GM21825 (cell line): ENCODE results near the gene PPM1N.

ENCODE experiments used
- ATAC-seq: cut with Tn5 transposase; IDR thresholded peaks from one replicate; pipeline ENCODE4 v1.9.1; 2021; ENCODE audit warnings: mild to moderate bottlenecking, moderate library complexity; ENCODE audit not compliant: unreplicated experiment

The PPM1N gene

DNA sequence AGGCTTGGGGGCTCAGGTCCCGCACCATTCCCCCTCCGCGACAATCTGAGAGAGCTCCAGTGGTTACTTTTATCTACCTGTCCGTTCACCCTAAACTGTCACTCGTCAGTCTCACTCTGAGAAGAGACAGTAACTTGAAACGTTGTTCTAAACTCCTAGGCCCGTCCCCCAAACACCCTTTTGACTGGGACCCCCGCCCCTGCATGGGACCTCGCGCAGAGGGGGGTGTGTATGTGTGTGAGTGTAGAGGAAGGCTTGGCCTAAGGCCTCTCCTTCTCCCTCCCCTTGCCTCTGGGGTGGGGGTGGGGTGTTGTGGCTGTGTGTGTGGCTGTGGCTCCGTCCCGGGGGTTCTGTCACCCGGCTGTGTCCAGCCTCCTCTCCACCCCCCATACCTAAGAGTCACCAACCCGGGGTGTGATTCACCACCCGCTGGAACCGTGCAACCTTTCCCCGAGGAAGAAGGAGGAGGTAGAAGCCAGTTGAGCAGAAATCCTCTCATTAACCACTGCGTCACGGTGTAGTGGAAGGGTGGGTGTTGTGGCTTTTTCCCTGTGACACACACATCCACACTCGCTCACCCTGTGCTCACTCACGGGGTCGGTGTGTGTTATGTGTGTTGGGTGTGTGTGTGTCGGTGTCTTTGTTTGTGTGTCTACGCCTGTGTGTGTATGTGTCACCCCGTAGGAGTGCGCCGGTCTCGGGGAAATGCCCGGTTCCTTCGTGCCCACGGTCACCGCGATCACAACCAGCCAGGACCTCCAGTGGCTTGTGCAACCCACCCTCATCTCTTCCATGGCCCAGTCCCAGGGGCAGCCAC, 28.1 kb upstream of the PPM1N start:
- ATAC-seq, result no peak

DNA sequence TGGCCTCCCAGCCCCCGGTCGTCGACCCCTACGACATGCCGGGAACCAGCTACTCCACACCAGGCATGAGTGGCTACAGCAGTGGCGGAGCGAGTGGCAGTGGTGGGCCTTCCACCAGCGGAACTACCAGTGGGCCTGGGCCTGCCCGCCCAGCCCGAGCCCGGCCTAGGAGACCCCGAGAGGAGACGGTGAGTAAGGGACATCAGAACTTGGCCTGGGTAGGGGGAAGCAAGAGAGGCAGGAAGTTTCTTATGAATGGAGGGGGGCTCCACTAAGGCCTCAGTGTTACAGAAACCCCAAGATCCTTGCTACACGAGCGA, 27.5 kb upstream of the PPM1N start:
- ATAC-seq, result no peak

DNA sequence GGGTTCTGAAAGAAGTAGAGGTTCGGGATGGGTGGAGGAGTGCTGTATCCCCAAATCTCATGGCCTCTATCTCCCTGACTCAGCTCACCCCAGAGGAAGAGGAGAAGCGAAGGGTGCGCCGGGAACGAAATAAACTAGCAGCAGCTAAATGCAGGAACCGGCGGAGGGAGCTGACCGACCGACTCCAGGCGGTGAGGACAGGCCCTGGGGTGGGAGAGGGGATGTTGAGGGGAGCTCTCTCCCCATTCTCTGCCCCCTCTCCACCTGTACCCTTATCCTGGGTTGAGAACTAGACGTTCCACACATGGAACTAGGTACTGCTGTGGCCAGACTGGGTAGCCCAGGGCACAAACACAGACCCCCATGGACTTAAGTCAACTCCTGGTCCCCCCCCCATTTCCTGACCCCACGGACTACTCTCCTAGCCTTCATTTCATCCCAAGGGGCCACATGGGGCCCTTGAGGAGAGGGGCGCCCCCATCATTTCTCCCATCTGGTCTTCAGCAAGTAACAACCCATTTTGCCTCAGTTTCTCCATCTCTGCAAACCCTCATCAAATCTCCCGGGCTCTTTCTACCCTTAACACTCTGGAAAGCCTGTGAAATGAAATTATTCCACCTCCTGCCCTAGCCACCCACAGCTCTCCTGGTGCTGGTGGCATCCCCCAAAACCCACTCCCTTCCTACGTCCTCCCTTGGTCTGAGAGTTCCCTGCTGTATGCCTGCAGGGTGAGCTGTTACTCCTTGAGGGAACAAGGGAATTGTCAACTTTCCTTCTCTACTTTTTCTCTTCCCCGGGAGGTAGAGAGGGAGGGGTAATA, 26.9 kb upstream of the PPM1N start:
- no peak for ATAC-seq

DNA sequence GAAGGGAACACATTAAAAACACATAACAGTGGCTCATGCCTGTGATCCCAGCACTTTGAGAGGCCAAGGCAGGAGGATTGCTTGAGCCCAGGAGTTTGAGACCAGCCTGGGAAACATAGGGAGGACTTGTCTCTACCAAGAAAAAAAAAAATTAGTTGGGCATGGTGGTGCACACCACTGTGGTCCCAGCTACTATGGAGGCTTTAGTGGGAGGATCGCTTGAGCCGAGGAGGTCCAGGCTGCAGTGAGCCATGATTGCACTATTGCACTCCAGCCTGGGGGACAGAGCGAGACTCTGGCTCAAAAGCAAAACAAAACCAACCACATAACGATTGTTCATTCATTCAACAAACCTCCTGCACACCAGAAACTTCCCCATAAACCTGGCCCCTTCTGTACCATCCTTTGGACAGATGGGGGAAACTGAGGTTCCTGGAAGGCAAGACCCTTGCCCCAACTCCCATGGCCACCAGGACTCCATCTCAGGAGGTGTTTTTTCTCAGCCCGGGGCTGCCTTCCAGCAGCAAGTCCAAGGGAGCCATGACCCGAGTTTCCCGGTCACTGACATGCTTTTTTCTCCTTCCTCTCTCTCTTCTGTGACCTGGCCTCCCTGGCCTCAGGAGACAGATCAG, 26.2 kb upstream of the PPM1N start:
- ATAC-seq, result no peak

- ATAC-seq, result no peak
Measured at GRCh38 chr19:45472563-45473366, 25.5 kb upstream of the PPM1N start.

DNA sequence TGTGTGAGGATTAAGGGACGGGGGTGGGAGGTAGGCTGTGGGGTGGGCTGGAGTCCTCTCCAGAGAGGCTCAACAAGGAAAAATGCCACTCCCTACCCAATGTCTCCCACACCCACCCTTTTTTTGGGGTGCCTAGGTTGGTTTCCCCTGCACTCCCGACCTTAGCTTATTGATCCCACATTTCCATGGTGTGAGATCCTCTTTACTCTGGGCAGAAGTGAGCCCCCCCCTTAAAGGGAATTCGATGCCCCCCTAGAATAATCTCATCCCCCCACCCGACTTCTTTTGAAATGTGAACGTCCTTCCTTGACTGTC, 24.9 kb upstream of the PPM1N start:
- ATAC-seq, result no peak

- no peak for ATAC-seq
Measured at GRCh38 chr19:45473682-45474605, 24.3 kb upstream of the PPM1N start.

GRCh38 chr19:45474606-45475521, 23.4 kb upstream of the PPM1N start:
- ATAC-seq, result no peak

DNA sequence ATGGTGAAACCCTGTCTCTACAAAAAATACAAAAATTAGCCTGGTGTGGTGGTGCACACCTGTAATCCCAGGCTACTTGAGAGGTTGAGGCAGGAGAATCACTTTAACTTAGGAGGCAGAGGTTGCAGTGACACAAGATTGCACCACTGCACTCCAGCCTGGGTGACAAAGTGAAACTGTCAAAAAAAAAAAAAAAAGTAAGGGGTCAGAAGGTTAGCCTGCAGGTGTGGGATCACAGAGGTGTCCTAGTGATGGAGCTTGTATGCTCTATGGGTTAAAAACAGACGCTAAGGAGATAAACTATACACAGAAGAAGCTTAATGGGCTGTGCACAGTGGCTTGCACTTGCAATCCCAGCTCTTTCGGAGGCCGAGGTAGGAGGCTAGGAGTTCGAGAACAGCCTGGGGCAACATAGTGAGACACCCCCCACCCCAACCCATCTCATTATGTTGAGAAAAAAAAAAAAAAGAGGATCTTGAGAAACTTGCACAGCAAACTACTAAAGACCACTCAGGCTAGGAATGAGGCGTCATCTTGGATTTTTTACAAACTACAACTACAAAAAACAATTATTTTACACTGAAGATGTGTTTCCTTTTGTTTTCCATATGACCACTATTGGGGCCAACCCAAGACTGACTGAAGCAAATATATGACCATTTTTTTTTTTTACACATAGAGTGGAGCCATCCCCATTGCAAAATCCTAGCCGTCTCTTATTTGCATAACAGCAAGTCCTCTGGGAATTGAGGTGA, 22.5 kb upstream of the PPM1N start:
- no peak for ATAC-seq

DNA sequence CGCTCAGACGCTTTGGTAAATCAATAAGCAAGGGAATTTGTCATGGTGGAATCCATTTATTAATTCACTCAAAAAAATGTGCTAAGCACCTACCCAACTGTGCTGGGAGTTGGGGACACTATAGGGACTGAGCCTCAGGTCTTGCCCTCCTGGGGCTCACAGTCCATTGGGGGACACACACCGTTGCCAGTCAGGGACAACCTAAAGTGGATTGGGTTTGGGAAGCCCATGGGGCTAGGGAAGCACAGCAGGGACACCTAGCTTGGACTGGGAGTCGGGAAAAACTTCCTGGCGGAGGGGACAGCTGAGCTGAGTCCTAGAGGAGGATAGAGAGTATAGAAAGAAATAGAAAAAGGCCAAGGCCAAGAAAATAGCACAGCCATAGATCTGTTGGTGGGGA, 21.9 kb upstream of the PPM1N start:
- no peak for ATAC-seq

DNA sequence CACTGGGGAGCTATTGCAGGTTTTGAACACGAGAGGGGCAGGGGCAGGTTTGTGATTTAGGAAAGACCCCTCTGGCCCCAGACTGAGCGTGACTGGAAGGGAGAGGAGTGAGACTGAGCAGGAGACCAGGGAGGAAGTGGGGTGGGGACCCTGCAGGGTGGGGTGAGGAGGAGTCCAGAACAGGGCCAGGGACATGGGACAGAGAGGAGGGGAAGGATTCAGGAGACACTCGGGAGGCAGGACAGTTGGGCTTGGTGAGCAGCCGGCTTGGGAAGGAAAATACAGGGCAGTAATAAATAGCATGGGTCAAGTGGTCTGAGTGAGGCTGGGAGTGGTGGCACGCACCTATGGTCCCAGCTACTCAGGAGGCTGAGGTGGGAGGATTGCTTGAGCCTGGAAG, 21.1 kb upstream of the PPM1N start:
- no peak for ATAC-seq

DNA sequence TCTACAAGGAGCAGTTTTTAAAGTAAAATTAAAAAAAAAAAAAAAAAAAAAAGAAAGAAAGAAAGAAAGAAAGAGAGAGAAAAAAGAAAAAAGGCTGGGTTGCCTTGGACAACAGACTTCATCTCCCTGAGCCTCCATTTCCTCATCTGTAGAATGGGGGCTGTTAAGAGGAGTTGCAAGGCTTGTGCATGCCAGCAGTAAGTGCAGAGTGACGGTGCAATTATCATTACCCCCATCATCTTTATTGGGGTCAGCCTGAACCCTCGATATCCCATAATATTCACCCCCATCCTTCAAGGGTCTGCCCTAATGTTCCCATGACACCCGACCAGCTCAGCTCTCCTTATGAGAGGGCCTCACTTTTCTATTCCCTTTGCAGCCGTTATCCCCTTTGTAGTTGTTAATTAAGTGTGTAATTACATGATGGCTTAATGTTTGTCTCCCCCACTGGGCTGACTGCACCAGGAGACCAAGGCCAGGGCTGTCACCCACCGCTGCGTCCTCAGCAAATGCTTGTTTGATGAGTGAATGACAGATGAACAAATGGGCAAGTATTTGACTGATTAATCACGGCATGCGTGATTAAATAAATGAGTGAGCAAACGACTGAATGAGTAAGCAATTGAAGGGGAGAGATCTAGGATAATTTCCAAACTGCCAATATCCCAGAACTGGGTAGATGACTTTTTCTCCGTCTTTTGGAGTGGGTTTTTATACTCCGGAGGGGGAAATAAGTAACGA, 20.4 kb upstream of the PPM1N start:
- no peak for ATAC-seq

DNA sequence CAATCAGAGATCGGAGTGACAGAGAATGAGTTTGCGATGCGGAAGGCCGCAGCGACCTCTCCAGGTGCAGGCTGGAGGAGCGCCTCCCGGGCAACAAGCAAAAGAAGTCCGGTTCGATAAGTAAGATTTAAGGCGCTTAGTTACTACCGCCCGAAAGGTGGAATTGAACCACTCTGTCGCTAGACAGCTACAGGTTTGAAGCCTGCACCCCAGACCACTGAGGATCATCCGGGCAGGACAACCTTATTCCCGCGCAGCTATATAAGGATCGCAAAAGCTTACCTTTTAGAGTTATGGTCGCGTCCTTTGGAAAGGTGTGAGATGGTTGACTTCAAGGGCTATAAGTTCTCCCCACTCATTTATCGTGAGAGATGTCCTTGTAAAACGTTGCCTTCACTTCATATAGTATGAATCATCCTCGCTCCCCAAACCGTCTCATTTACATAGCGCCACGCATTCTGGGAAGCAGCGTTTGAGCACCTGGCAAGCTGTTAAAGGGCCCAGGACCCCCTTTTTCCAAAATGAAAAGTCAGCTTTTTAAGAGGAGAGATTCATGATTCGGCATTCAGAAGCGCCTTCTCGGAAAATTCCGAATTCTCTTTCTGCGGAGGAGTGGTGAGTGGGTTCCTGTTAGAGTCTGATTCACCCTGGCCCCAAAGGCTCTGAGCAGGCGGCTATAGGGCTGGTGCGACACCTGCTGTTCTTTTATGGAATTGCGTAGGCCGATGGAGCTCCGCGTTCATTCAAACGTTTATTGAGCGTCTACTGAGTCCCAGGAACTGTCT, 19.6 kb upstream of the PPM1N start:
- ATAC-seq, result peak; percentile 56

DNA sequence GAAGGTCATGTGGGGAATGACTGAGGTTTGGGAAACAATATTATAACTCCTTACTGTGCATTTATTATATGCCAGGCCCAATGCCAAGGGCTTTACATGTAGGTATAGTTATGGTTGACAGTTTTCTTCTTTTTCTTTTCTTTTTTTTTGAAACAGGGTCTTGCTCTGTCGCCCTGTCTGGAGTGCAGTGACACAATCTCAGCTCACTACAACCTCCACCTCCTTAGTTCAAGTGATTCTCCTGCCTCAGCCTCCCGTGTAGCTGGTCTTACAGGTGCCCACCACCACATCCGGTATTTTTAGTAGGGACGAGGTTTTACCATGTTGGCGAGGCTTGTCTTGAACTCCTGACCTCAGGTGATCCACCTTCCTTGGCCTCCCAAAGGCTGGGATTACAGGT, 15.2 kb upstream of the PPM1N start:
- ATAC-seq, result no peak

- no peak for ATAC-seq
Measured at GRCh38 chr19:45484273-45484945, 13.8 kb upstream of the PPM1N start.

GRCh38 chr19:45485305-45486077, 12.8 kb upstream of the PPM1N start:
- ATAC-seq, result peak; percentile 90
